Activated T-helper 1 cell treated with anti-CD3 and anti-CD28 coated beads, Interleukin-12 subunit alpha, Interleukin-12 subunit beta, Interleukin-2, Interleukin-4 antibody, amounts not matched to agents 30 ng/mL and 10 ng/mL and 1 ng/mL, durations not matched to agents 14 hours and 24 hours and 36 hours (primary cell): Measurements from ENCODE around the gene EFHD1. TPM values are rescaled to one million over a fixed set of nuclear protein-coding genes. Genes with fewer than 3 reads are reported as not detected.
A peak's percentile ranks its signal among the peaks of the same experiment; 100 is the strongest.
"Not testable (repeated sequence)": the region's sequence is repeated elsewhere in the genome, so short reads cannot be mapped to it uniquely, and the experiment has no call there.

ENCODE experiments used
- DNase-seq: peaks from one replicate; pipeline ENCODE4 v3.0.0; 2021; ENCODE audit warnings: low spot score
- H3K27ac Mint-ChIP-seq: one replicate; pipeline ENCODE4 v1.8.0; 2021; ENCODE audit warnings: mild to moderate bottlenecking, mixed read lengths
- H3K27me3 Mint-ChIP-seq: one replicate; pipeline ENCODE4 v1.8.0; 2022; ENCODE audit warnings: mild to moderate bottlenecking, moderate library complexity, mixed read lengths; ENCODE audit not compliant: insufficient read depth
- H3K36me3 Mint-ChIP-seq: one replicate; pipeline ENCODE4 v1.8.0; 2021; ENCODE audit warnings: low read depth, mixed read lengths
- H3K4me1 Mint-ChIP-seq: one replicate; pipeline ENCODE4 v1.8.0; 2021; ENCODE audit warnings: low read depth, mixed read lengths
- H3K4me3 Mint-ChIP-seq: one replicate; pipeline ENCODE4 v1.8.0; 2021; ENCODE audit warnings: mild to moderate bottlenecking, moderate library complexity, mixed read lengths
- H3K9me3 Mint-ChIP-seq: one replicate; pipeline ENCODE4 v1.8.0; 2021; ENCODE audit warnings: mixed read lengths
- intact Hi-C: fragments of 100-400 bp; cut with micrococcal nuclease; formaldehyde crosslinking; loops from one replicate; pipeline ENCODE4 v1.15.1; 2024
- total RNA-seq: library from RNA; stranded (reverse); gene quantifications from 2 replicates; pipeline ENCODE4 v1.2.3, GENCODE V29; 2022

EFHD1 gene
- total RNA-seq, 1 donor from 2014 or later: 0.13 TPM

DNA sequence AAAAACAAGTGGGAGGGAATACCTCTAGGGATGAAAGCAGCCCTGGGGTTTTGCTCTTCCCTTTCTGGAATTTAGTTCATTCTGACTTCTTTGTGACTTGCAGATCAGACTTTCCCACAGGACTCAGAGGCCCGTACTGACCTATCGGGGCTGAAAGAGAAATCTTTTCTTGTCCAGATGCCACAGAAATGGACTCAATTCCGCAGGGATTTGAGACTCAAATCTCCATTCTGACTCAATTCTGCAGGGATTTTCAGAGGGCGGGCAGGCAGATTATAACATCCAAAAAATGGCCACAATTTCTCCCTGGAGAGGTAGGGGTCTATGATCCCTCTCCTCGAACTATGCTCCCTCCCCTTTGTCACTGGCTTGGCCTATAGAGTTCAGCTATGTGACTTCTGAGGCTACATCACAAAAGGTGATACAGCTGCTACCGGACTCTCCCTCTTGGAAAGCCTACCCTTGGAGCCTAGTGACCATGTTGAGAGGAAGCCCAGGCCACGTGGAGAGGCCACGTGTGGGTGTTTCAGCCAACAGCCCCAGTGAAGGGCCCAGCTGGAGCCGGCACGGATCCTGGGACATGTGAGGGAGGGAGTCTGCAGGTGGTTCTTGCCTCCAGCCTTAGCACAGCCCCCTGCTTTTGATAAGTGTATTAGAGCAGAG lies 4.8 kb upstream of the EFHD1 start:
- Mint-ChIP-seq H3K4me1 (peaks cover 6% of the 10 kb centered on the region), H3K36me3 (no peaks in the 10 kb centered on the region), H3K27ac (no peak overlapping the region), H3K4me3 (no peak overlapping the region), H3K27me3 (peaks cover 32% of the 10 kb centered on the region), H3K9me3 (no peaks in the 10 kb centered on the region)
- DNase-seq: no peak
- intact Hi-C loops: no loop called here

DNA sequence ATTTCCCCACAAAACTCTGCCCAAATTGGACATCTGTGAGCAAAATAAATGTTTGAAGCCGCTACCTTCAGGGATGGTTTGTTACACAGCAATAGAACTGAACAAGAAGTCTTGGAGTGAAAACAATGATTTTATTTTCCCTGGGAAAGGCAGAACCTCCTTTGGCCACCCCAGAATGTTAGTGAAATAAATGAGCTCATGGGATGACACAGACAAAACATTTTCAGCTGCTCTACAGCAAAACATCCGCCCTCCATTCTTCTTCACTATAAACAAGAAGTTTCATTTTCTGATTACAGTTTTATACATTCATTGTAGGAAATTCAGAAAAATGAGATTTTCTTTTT lies 4.3 kb upstream of the EFHD1 start:
- Mint-ChIP-seq H3K27me3 (peaks cover 31% of the 10 kb centered on the region), H3K4me1 (peaks cover 6% of the 10 kb centered on the region), H3K27ac (no peak overlapping the region), H3K9me3 (no peaks in the 10 kb centered on the region), H3K4me3 (no peak overlapping the region), H3K36me3 (no peaks in the 10 kb centered on the region)
- intact Hi-C loops: no loop called here
- DNase-seq: no peak

DNA sequence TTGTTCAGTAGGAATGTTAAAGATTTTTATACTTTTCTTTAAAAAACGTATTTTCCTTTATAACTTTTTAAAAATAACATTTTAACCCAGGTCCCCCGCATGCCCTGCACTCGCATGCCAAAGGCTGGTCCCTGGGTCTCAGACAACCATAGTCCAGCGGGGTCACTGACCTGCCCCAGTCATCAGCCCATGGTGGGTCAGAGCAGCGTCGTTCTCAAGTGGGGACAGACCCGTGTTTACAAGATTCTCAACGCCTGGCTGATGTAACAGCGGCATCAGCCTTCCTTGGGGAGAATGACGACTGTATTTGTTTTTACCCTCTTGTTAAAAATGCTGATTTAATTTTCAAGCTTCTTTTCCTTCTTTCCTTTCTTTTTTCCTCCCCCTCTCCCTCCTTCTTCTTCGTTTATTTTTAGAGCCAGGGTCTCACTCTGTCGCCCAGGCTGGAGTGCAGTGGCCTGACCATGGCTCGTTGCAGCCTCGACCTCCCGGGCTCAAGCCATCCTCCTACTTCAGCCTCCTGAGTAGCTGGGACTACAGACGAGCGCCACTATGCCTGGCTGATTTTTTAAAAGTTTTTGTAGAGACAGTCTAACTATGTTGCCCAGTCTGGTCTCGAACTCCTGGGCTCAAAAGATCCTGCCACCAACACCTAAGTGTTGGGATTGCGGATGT lies 1.0 kb upstream of the EFHD1 start:
- peaks cover 43% of the 10 kb centered on the region for H3K27me3 Mint-ChIP-seq
- H3K27ac Mint-ChIP-seq: no peak overlapping the region
- peak overlapping the region; percentile 33 for H3K4me3 Mint-ChIP-seq
- no peaks in the 10 kb centered on the region for H3K9me3 Mint-ChIP-seq
- intact Hi-C loops: no loop called here
- peaks cover 6% of the 10 kb centered on the region for H3K4me1 Mint-ChIP-seq
- H3K36me3 Mint-ChIP-seq: no peaks in the 10 kb centered on the region
- no peak for DNase-seq

DNA sequence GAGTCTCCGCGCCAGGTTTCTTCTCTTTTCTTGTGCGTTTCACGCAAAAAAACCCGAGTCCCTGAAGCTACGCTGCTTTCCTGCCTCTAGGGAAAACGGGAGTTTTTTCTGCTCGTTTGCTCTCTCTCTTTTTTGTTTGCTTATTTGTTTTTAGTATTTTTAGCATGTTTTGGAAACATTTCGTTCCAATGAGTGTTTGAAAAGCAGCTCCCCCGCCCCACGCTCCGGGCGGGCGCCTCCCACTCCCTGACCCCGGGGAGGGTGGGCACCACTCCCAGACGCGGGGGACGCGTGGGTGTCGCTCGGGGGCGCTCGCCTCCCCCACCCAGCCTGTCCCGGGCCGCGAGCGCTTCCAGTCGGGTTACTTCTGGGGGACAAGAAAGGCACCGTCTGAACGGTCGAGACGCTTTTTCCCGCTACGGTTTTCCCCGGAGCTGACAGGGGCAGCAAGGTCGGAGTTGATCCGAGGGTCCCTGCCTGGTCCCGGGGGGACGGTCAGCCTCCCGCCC lies 446 bp upstream of the EFHD1 start:
- no peaks in the 10 kb centered on the region for H3K36me3 Mint-ChIP-seq
- no peaks in the 10 kb centered on the region for H3K9me3 Mint-ChIP-seq
- H3K27me3 Mint-ChIP-seq: peaks cover 48% of the 10 kb centered on the region
- DNase-seq: no peak
- peaks cover 6% of the 10 kb centered on the region for H3K4me1 Mint-ChIP-seq
- H3K4me3 Mint-ChIP-seq: peak overlapping the region; percentile 33
- no peak overlapping the region for H3K27ac Mint-ChIP-seq
- intact Hi-C loops: no loop called here

DNA sequence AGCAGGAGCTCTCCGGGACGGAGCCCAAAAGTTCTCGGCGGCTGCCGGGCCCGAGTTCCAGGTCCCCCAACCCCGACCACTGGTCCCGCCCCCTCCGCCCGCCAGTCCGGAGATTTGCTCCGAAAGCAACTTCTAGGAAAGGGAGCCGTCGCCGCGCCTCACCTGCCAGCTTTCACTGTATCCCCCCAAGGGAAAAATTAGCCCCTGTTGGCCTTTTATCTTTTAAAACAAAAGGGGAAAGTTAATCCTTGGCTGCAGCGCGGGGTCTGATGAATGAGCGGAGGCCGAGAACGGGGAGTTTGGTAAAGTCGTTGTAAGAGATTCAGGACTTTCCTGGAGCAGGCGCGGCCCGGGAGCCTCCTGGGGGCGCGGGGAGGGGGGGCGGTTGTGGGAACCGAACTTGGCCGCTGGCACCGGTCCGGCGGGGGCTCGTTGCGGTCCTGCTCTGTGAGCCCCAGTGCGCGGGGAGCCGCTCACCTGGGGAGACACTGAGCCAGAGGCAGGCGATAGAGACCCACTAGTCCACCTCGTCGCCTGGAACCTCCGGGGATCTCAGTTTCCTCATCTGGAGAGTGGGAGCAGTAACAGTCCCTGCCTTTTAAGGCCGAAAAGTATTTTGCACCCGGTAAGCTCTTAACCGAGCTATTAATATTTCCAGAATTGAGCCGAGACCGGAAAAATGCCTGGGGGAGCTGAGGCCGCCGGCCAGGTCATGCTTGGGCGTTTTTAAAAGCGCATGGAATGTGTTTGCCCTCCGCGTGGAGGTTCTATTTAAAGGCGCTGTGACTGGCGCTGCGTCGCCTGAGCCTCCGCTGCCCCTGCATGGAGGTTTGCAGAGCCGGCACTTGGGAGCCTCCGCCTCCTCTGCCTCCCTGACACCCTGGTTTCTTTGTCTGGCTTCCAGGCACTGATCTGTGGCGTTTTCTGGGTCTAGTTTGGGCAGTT lies 1.1 kb downstream of the EFHD1 start:
- no peaks in the 10 kb centered on the region for H3K9me3 Mint-ChIP-seq
- H3K4me1 Mint-ChIP-seq: peaks cover 6% of the 10 kb centered on the region
- no peaks in the 10 kb centered on the region for H3K36me3 Mint-ChIP-seq
- no peak overlapping the region for H3K4me3 Mint-ChIP-seq
- intact Hi-C loops: no loop called here
- no peak for DNase-seq
- peaks cover 55% of the 10 kb centered on the region for H3K27me3 Mint-ChIP-seq
- no peak overlapping the region for H3K27ac Mint-ChIP-seq

DNA sequence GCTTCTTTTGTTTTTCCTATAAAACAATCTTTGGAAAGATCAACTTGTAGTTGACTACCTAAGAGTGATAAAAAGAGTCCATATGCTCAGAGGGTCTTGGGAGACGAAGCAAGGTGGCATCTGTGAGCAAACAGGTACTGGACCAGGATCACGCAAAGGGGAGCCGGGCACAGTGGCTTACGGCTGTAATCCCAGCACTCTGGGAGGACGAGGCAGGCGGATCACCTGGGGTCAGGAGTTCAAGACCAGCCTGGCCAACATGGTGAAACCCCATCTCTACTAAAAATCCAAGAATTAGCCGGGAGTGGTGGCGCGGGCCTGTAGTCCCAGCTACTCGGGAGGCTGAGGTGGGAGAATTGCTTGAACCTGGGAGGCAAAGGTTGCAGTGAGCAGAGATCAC lies 2.0 kb downstream of the EFHD1 start:
- DNase-seq, H3K36me3 Mint-ChIP-seq, H3K4me1 Mint-ChIP-seq, H3K9me3 Mint-ChIP-seq, H3K27ac Mint-ChIP-seq, intact Hi-C loops, H3K4me3 Mint-ChIP-seq: not testable (repeated sequence)
- peaks cover 52% of the 10 kb centered on the region for H3K27me3 Mint-ChIP-seq

DNA sequence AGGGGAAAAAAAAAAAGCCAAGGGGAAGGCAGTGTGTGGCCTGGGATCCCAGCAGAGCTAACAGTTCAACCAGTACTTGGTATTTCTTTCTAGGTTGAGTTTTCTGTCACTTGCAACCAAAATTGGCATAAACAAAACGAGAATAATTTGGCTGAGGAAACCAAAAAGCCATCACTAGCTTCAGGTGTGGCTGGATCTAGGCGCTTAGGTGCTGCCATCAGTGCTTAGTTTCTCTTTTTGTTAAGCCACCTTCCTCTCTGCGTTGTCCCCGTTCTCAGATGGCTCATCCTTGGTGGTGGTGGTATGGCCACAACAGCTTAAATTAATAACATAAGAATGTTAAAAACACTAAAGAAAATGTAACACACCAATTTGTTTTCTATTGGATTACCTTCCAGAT lies 2.4 kb downstream of the EFHD1 start:
- H3K27ac Mint-ChIP-seq: no peak overlapping the region
- DNase-seq: no peak
- no peaks in the 10 kb centered on the region for H3K36me3 Mint-ChIP-seq
- intact Hi-C loops: no loop called here
- peaks cover 52% of the 10 kb centered on the region for H3K27me3 Mint-ChIP-seq
- no peak overlapping the region for H3K4me3 Mint-ChIP-seq
- H3K9me3 Mint-ChIP-seq: no peaks in the 10 kb centered on the region
- peaks cover 6% of the 10 kb centered on the region for H3K4me1 Mint-ChIP-seq

DNA sequence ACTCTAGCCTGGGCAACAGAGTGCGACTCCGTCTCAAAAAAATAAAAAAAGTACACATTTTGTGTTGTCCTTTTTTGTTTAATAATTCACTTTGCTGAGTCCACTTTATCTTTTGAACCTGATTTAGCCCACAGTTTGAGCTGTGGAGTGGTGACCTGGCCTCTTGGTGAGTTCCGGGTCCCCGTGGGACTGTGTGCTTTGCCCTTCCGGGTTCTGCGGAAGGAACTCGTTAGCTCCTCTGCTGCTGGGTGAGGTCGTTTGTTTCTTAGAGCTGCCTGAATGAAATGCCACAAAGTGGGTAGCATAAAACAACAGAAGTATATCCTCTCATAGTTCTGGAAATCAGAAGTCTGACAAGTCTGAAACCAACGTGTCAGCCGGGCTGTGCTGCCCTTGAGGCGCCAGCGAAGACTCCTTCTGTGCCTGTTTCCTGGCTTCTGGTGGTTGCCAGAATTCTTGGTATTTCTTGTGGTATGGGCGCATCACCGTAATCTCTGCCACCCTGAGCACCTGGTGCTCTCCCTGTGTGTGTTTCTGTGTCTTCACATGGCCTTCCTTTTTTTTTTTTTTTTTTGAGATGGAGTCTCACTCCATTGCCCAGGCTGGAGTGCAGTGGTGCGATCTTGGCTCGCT lies 3.5 kb downstream of the EFHD1 start:
- Mint-ChIP-seq H3K4me3 (no peak overlapping the region), H3K9me3 (no peaks in the 10 kb centered on the region), H3K27ac (no peak overlapping the region), H3K4me1 (peaks cover 6% of the 10 kb centered on the region), H3K27me3 (peaks cover 49% of the 10 kb centered on the region), H3K36me3 (no peaks in the 10 kb centered on the region)
- DNase-seq: no peak
- intact Hi-C loops: no loop called here

DNA sequence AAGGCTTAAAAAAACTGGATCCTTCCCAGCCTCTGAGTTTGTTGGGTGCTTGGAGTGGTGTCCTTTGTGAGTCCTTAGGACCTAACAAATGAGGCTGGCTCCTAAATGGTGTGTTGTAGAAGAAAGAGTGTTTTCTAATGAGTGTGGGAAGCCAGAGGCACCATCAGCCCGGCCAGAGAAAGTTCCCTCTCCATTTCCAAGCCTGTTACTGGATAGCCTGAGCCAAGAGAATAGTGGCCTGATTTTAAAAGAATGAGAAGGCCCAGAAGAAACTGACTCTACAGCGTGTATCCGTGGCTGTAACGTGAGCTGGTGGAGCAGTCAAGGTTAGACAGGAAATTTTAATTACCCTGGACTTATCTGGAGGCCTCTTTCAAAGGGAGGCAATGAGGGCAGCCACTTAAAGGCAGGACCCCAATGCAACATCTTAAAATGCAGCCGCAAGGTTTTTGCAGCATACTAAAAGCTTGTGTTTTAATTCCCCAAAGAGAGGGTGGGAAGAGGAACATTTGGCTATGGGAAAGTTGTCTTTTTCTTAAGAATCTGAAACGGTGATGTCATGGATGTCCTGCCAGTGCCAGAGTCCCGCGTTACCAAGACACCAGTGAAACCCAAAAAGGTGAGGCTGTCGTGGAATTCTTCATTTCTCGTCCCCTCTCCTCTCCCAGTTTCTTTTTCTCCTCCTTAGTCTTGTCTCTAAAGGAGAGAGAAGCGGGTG lies 4.6 kb downstream of the EFHD1 start:
- Mint-ChIP-seq H3K9me3 (no peaks in the 10 kb centered on the region), H3K4me3 (no peak overlapping the region), H3K27ac (no peak overlapping the region), H3K4me1 (no peaks in the 10 kb centered on the region), H3K27me3 (peaks cover 38% of the 10 kb centered on the region), H3K36me3 (no peaks in the 10 kb centered on the region)
- DNase-seq: no peak
- intact Hi-C loops: no loop called here

DNA sequence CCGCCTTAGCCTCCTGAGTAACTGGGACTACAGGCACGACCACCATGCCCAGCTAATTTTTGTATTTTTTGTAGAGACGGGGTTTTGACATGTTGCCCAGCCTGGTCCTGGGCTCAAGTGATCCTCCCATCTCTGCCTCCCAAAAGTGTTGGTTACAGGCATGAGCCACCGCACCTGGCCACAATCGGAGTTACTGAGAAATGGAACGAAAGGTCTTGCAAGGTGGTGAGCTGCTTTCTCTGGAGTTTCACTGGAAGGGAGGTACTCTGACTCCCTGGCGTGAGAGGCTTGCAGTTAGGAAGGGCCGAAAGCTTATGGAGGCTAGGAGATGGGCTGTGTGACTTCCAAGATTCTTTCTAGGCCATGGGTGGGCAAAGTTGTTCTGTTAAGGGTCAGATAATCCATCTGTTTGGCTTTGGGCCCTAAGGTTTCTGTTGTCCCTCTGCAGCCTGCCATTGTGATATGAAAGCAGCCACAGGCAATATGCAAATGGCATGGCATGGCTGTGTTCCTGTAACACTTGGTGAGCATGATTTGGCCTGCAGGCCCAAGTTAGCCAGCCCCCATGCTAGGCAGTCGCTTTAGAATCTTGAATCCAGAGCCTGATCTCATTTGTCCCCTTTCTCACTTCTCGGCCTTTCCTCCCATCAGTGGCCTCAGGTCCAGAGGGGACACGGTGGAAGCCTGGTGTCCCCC lies 7.9 kb downstream of the EFHD1 start:
- Mint-ChIP-seq H3K4me3 (no peak overlapping the region), H3K9me3 (no peaks in the 10 kb centered on the region), H3K27ac (no peak overlapping the region), H3K36me3 (no peaks in the 10 kb centered on the region), H3K4me1 (no peaks in the 10 kb centered on the region), H3K27me3 (peaks cover 29% of the 10 kb centered on the region)
- intact Hi-C loops: no loop called here
- no peak for DNase-seq

DNA sequence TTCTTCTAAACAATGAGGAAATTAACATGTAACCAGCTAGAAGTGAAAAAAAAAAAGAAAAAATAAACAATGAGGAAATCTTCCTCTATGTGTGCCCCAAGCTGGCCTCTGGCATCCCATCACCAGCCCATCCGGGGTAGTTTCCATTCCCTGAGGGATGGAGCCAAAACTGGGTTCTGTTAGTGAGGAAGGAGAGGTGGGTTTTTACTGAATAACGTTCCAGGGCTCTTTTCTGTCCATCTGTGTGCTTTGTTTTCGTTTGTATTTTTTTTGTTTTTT lies 9.7 kb downstream of the EFHD1 start:
- intact Hi-C loops: no loop called here
- peaks cover 16% of the 10 kb centered on the region for H3K27me3 Mint-ChIP-seq
- H3K36me3 Mint-ChIP-seq: no peaks in the 10 kb centered on the region
- no peak overlapping the region for H3K27ac Mint-ChIP-seq
- no peaks in the 10 kb centered on the region for H3K4me1 Mint-ChIP-seq
- H3K4me3 Mint-ChIP-seq: no peak overlapping the region
- no peak for DNase-seq
- H3K9me3 Mint-ChIP-seq: no peaks in the 10 kb centered on the region

DNA sequence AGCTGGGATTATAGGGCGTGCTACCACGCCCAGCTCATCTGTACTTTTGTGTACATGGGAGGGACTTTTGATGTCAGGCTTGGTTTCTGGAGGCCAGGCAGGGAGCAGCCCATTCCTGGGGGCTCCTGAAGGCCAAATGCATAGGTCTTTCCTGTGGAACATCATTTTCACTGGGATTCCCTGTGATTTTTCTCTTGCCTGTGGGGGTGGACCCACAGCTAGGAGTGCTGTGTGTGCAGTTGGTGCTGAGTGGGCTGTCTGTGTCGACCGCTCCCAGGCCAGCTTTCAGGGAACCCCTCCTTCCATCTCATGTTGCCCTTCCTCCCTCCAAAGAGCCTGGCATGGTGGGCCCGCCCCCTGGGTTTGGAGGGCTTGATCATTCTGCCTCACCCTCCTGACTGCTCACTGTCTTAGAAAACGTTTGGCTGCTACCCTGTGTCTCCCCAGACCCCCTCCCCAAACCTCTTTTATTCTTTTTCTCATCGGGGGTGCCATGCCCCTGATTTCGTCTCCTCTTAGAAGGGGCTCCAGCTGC lies 10.5 kb downstream of the EFHD1 start:
- DNase-seq: no peak
- H3K4me1 Mint-ChIP-seq: no peaks in the 10 kb centered on the region
- no peak overlapping the region for H3K4me3 Mint-ChIP-seq
- no peaks in the 10 kb centered on the region for H3K36me3 Mint-ChIP-seq
- intact Hi-C loops: no loop called here
- no peaks in the 10 kb centered on the region for H3K9me3 Mint-ChIP-seq
- peaks cover 10% of the 10 kb centered on the region for H3K27me3 Mint-ChIP-seq
- H3K27ac Mint-ChIP-seq: no peak overlapping the region
